Caco-2 (cell line): Measurements from ENCODE around the gene ZSCAN20. TPM values are rescaled to one million over a fixed set of nuclear protein-coding genes. Genes with fewer than 3 reads are reported as not detected.
"Not testable (repeated sequence)": the region's sequence is repeated elsewhere in the genome, so short reads cannot be mapped to it uniquely, and the experiment has no call there.

Experiments used
- BruUV-seq: library from RNA; stranded (reverse); fragments of 400-500 nt; replicated peaks from 2 replicates; lab custom pipeline; 2021; lab: Mats Ljungman, UMichigan
- CTCF ChIA-PET: fragments of 300-600 bp; sonication (Branson Sonifier 250); formaldehyde crosslinking; loops from one replicate; lab custom pipeline; 2022; ENCODE audit warnings: antibody characterized with exemption; lab: Charles Lee
- POLR2A ChIA-PET: fragments of 300-600 bp; sonication (Branson Sonifier 250); formaldehyde crosslinking; loops from one replicate; lab custom pipeline; 2022; ENCODE audit warnings: antibody characterized with exemption; lab: Charles Lee
- DNase-seq, 2 experiments: peaks; one replicate each; pipeline versions ENCODE4 v3.0.0 to v3.0.0-alpha.2; 2020 to 2022
- H3K27me3 ChIP-seq: replicated peaks from 2 replicates; pipeline ENCODE4 v1.6.0; 2011; ENCODE audit warnings: low read length; ENCODE audit not compliant: control insufficient read depth, insufficient read depth
- H3K36me3 ChIP-seq: 2 replicates; pipeline ENCODE4 v1.5.1; 2011; ENCODE audit warnings: low read length; ENCODE audit not compliant: control insufficient read depth, insufficient read depth
- H3K4me1 ChIP-seq: fragments of 250-450 bp; sonication (Bioruptor Pico); 2 replicates; pipeline ENCODE4 v1.5.1; 2020; ENCODE audit warnings: mild to moderate bottlenecking
- H3K4me3 ChIP-seq: 2 replicates; pipeline ENCODE4 v1.5.1; 2011; ENCODE audit warnings: low read depth, mild to moderate bottlenecking, control low read depth, low read length
- H3K9me3 ChIP-seq: fragments of 250-450 bp; sonication (Bioruptor Pico); 2 replicates; pipeline ENCODE4 v1.5.1; 2020; ENCODE audit warnings: mild to moderate bottlenecking, moderate library complexity
- H3K27ac Mint-ChIP-seq: one replicate; pipeline ENCODE4 v1.8.0; 2022; ENCODE audit warnings: mixed read lengths; ENCODE audit not compliant: unreplicated experiment
- H3K27me3 Mint-ChIP-seq: one replicate; pipeline ENCODE4 v1.8.0; 2022; ENCODE audit warnings: mixed read lengths; ENCODE audit not compliant: insufficient read depth, unreplicated experiment
- H3K36me3 Mint-ChIP-seq: one replicate; pipeline ENCODE4 v1.8.0; 2022; ENCODE audit warnings: mild to moderate bottlenecking, mixed read lengths; ENCODE audit not compliant: insufficient read depth, unreplicated experiment
- H3K4me1 Mint-ChIP-seq: one replicate; pipeline ENCODE4 v1.8.0; 2022; ENCODE audit warnings: low read depth, mixed read lengths; ENCODE audit not compliant: unreplicated experiment
- H3K4me3 Mint-ChIP-seq: one replicate; pipeline ENCODE4 v1.8.0; 2022; ENCODE audit warnings: mild to moderate bottlenecking, moderate library complexity, mixed read lengths; ENCODE audit not compliant: unreplicated experiment
- H3K9me3 Mint-ChIP-seq: one replicate; pipeline ENCODE4 v1.8.0; 2022; ENCODE audit warnings: mixed read lengths; ENCODE audit not compliant: unreplicated experiment
- CTCF ChIP-seq, 2 experiments: fragments of 200-600 bp in 1 of 2; IDR thresholded peaks; 1 replicate in 1 of 2; 2 replicates in 1 of 2; pipeline versions ENCODE4 v1.5.1 to v1.8.0; 2011 to 2022; ENCODE audit warnings: antibody characterized with exemption in 1 of 2, control low read depth in 1 of 2, inconsistent platforms in 1 of 2, low read depth in 1 of 2, low read length in 1 of 2, mild to moderate bottlenecking in 1 of 2, moderate library complexity in 1 of 2; ENCODE audit not compliant: insufficient read depth in 1 of 2, severe bottlenecking in 1 of 2, unreplicated experiment in 1 of 2
- intact Hi-C: fragments of 100-400 bp; cut with micrococcal nuclease; formaldehyde crosslinking; loops from one replicate; pipeline ENCODE4 v1.10.0; 2022; ENCODE audit not compliant: unreplicated experiment
- total RNA-seq: library from RNA; stranded (reverse); gene quantifications from 2 replicates; pipeline ENCODE4 v1.2.3, GENCODE V29; 2022

Gene ZSCAN20
- total RNA-seq, 1 experiment from 2014 or later = 3.0 TPM

- CTCF ChIA-PET = no interaction called here
- no TSS peak for BruUV-seq
- POLR2A ChIA-PET = no interaction called here
These were observed 35.2 kb downstream of the ZSCAN20 start for GRCh38 chr1:33507661-33508060.

GRCh38 chr1:33508151-33508550, 35.7 kb downstream of the ZSCAN20 start:
- BruUV-seq = no TSS peak
- CTCF ChIA-PET = no interaction called here
- POLR2A ChIA-PET = no interaction called here

More at GRCh38 chr1:33507661-33508060, 35.2 kb downstream of the ZSCAN20 start:
- no peaks in the 10 kb centered on the region for H3K36me3 ChIP-seq
- Mint-ChIP-seq H3K4me3 (no peak overlapping the region), H3K27me3 (peaks cover 3% of the 10 kb centered on the region), H3K9me3 (peaks cover 11% of the 10 kb centered on the region), H3K36me3 (no peaks in the 10 kb centered on the region), H3K27ac (no peak overlapping the region), H3K4me1 (no peaks in the 10 kb centered on the region)
- no peaks in the 10 kb centered on the region for H3K4me1 ChIP-seq
- H3K9me3 ChIP-seq = no peaks in the 10 kb centered on the region
- TF ChIP-seq CTCF (IDR thresholded peaks at IDR 0.05; ENCODE audit: insufficient read depth in 1 of 2, low read depth in 1 of 2, low read length in 1 of 2, severe bottlenecking in 1 of 2, unreplicated experiment in 1 of 2) = no peak
- no peak overlapping the region for H3K4me3 ChIP-seq
- no peaks in the 10 kb centered on the region for H3K27me3 ChIP-seq
- DNase-seq = no peak
- intact Hi-C loops = no loop called here

GRCh38 chr1:33509276-33509675, 36.8 kb downstream of the ZSCAN20 start:
- H3K4me1 ChIP-seq, H3K4me1 Mint-ChIP-seq, CTCF ChIA-PET, POLR2A ChIA-PET, DNase-seq, intact Hi-C loops, H3K27me3 Mint-ChIP-seq, H3K4me3 ChIP-seq, H3K27ac Mint-ChIP-seq, H3K27me3 ChIP-seq, H3K36me3 ChIP-seq, BruUV-seq, H3K4me3 Mint-ChIP-seq, H3K9me3 ChIP-seq, H3K36me3 Mint-ChIP-seq: not testable (repeated sequence)
- peaks cover 11% of the 10 kb centered on the region for H3K9me3 Mint-ChIP-seq

More at GRCh38 chr1:33508151-33508550, 35.7 kb downstream of the ZSCAN20 start:
- no peak overlapping the region for H3K4me3 ChIP-seq
- H3K27me3 ChIP-seq = no peaks in the 10 kb centered on the region
- no peaks in the 10 kb centered on the region for H3K36me3 ChIP-seq
- peaks cover 3% of the 10 kb centered on the region for H3K27me3 Mint-ChIP-seq
- no peak overlapping the region for H3K27ac Mint-ChIP-seq
- H3K36me3 Mint-ChIP-seq = no peaks in the 10 kb centered on the region
- intact Hi-C loops = no loop called here
- no peak for DNase-seq
- H3K9me3 Mint-ChIP-seq = peaks cover 11% of the 10 kb centered on the region
- H3K9me3 ChIP-seq = no peaks in the 10 kb centered on the region
- TF ChIP-seq CTCF (IDR thresholded peaks at IDR 0.05; ENCODE audit: insufficient read depth in 1 of 2, low read depth in 1 of 2, low read length in 1 of 2, severe bottlenecking in 1 of 2, unreplicated experiment in 1 of 2) = no peak
- no peaks in the 10 kb centered on the region for H3K4me1 ChIP-seq
- H3K4me3 Mint-ChIP-seq = no peak overlapping the region
- H3K4me1 Mint-ChIP-seq = no peaks in the 10 kb centered on the region
